Stimulated activated CD8-positive, alpha-beta memory T cell treated with anti-CD3 and anti-CD28 coated beads, Interleukin-12 subunit alpha, Interleukin-12 subunit beta, amount 100 ng/mL, for 24 hours (primary cell): ENCODE data around the gene MAFF.
"Not testable (repeated sequence)": the region's sequence is repeated elsewhere in the genome, so short reads cannot be mapped to it uniquely, and the experiment has no call there.

Experiments
- DNase-seq: peaks from one replicate; pipeline ENCODE4 v3.0.0-alpha.2; 2020; ENCODE audit errors: extremely low read depth

MAFF gene

DNA sequence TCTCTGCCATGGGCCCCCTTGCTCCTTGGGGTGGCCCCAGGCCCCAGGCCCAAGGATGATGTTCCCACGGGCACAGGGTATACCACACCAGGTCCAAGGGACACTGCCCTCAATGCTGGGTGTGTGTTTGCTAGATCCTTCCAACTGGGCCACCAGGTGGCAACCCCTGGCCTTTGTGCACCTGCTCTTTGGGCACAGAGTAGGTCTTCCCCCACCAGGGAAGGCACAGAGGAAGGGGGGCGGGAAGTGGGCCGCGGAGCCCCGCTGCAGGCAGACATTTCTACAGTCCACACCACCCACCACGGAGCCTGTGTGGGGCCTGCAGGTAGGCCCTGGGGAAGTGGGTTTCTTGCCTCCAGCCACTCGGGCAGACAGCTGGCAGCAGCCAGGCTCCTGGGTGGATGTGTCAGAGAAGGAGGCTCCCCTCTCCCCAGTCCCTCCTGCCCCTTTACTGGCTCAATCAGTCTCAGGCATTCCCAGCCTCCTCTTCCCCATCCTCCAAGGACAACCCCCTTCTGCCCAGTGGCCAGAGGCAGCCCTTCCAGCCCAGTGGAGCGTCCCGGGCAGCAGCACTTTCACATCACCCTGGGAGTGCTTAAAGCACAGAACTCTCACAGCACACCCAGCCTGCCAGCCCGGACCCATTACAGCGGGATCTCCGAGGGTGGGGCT, 21.6 kb downstream of the MAFF start:
- no peak for DNase-seq

DNA sequence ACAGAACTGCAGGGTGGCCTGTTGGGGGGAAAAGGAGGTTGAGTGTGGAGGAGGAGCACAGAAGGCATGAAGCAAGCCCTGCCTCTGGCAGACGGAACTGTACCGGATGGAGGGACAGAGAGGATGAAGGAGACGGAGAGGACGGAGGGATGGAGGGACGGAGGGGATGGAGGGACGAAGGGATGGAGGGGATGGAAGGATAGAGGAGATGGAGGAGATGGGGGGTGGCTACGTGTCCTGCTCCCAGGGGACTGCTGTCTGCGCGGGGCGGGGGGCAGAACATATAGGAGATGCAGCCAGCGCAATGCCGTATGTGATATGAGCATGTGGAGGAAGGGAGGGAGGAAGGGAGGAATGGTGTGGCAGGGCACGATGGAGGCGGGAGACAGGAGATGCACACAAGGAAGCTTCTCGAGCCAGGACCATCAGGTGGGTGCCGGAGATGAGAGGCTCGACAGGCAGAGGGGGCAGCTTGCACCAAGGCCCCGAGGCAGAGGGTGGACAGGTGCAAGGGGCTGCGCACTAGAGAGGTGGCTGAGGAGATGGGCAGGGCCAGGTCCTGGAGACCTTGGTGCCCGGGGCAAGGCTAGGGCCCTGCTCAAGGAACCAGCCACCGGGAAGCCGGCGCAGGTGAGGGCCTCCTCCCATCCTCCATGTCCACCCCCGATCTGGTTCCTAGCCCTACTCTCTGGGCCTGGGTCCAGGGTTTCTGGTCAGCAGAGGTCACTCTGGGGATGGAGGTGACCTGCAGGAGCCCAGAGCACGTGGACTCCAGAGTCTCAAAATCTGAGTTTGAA, 25.3 kb downstream of the MAFF start:
- no peak for DNase-seq

DNA sequence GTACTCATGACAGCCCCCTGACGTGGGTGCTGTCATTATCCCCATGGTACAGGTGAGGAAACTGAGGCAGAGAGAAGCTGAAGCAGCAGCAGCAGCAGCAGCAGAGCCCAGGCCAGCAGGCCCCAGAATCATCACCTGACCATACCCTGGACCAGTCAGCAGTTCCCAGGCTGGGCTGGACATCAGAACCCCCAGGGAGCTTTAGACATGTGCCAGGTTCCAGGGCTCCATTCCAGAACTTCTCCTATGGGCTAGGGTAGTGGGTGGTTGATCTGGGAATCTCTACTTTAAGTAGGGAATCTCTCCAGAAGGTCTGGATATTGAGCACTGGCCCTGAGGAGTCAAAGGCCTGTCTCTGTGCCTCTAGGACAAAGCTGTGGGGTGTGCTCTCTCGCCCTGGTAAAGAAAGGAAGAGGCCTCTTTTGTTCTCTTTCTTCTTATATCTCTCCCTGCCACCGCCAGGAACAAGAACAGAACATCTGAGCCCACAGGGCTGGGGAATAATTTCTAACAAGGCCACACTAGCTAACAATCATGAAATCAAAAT, 26.6 kb downstream of the MAFF start:
- DNase-seq: no peak

DNA sequence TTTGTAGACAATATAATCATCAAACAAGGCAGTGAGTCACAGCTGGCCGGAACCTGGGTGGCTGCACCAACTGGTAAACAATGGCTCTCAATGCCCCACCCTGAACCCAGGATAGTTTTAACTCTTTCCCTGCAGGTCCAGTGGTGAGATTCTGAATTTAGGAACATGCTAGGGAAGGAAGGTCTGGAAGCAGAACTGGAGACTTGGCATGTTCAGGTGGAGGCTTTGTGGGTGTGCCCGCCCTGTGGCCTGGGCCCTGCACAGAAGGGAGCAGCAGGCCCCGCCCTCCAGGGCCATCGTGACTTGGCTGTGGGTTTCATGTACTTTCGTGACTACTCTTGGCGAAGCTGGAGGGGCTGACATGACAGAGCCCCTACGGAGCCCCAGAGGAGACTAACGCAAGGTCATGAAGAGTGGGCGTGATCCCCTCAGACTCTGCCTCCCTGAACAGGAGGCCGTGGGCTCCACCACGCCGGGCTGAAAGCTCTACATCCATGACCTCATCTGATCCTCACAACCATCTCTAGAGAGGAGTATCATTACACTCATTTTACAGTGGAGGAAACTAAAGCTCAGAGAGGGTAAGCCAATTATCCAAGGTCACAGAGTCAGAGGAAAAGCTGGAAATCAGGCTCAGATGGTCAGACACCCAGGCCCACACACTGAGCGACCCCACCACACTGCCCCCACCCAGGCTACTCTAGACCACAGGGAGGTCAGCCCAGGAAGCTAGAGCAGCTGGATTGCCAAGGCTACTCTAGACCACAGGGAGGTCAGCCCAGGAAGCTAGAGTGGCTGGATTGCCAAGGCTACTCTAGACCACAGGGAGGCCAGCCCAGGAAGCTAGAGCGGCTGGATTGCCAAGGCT, 27.3 kb downstream of the MAFF start:
- DNase-seq: no peak

DNA sequence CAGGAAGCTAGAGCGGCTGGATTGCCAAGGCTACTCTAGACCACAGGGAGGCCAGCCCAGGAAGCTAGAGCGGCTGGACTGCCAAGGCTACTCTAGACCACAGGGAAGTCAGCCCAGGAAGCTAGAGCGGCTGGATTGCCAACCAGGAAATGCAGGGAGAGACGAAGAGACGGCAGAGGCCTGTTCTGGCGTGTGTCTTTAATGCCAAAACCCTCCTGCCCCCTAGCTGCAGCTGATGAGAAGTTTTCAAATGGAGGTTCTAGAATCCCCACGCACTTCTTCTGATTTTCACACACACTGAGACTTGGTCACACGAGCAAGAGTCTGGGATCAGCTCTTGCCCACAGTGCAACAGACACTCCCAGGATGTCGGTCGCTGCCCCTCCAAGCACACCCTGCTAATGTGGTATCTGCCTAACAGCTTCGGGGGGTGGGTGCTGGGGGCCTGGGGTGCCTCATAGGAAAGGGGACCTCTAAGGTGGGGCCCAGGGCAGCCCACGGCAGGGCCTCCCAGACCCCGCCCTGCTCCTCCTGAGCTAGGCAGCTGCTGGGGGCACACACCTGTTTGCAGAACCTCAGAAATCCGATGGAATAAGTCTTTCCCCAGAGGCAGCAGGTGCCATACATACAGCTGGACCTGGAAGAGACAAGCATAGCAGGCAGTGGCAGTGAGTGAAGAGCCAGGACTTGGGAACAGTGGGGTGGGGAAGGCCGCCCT, 28.5 kb downstream of the MAFF start:
- no peak for DNase-seq

DNA sequence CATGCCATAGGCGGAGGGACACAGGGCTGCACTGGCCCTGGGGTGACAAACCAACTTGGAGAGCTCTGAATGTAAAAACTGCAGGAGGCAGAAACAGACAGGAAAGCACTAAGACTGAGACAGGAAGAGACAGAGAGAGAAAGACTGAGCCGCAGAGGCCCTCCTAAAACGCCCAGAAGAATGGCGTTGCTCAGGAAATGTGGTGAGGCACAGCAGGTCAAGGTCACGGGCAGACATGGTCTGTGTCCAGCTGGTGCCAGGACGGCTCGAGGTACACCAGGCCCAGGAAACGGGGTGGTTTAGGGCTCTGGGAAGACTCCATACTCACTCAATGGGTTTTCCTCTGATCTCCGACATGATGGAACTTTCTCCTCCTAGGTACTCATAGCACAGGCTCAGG, 29.1 kb downstream of the MAFF start:
- no peak for DNase-seq

DNA sequence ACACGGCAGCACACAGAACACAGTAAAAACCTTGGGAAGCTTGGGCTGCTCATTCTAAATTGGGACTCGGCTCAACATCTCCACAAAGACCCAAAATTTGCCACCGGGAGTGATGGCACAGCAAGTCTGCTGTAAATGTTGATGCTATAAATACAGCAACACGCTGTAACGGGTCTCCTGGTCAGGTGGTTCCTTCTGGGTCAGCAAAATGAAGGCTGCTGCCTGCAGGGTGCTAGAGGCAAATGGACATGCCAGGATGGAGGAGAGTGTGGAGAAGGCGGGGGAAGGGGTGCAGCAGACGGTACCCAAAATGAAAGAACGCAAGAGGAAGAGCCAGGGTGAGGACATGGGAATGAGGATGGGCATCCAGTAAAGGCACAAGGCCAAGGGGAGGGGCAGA, 30.4 kb downstream of the MAFF start:
- DNase-seq: no peak

DNA sequence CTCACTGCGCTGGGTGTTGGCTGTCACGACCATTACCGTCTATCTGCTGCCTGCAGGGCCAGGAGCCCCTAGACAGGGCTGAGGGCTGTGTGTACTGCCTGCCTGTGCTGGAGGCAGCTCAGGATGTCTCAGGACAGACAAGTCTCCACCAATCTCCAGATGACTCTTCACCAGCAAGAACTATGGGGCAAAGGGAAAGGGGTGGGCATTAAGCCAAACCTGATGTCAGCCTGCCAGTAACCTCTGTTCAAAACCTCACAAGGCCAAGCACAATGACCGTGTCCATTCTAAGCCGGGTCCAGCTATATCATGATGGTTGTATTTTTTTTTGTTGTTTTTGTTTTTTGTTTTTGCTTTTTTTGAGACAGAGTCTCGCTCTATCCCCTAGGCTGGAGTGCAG, 31.6 kb downstream of the MAFF start:
- no peak for DNase-seq

DNA sequence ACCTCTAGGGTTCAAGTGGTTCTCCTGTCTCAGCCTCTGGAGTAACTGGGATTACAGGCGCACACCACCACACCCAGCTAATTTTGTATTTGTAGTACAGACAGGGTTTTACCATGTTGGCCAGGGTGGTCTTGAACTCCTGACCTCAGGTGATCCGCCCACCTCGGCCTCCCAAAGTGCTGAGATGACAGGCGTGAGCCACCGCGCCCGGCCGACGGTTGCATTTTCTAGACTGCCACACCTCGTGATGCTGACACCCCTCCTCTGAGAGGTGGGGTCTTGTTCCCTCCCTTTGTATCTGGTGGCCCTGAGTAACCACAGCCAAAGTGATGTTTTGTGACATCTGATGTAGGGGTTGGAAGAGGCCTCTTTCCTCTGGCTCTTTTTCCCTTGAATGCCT, 32.1 kb downstream of the MAFF start:
- not testable (repeated sequence) for DNase-seq

DNA sequence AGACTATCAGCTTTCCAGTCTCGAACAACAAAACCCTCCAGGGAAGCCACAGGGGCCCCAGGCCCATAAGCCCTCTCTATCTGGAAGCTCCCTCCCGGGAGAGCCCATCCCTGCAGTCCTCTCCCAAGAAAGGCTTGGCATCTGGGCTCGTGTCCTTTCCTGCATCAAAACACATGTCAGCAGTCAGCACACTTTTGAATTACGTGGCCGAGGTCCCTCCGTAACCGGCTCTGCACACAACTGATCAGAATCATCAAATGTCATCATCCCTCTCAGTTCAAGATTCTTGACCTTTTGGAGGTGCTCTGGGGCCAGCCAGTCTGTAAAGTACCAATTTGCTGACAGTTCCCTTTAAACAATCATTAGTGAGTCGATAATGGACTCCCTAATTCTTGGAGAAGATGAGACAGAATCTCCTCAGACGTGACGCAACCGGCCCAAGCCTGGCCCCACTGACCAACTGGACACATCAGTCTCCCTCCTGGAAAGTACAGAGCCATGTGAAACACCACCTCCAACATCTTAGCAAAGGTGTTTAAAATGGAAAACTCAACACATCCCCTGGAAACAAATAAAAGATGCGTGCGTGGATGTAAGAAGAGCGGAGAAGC, 33.6 kb downstream of the MAFF start:
- no peak for DNase-seq

DNA sequence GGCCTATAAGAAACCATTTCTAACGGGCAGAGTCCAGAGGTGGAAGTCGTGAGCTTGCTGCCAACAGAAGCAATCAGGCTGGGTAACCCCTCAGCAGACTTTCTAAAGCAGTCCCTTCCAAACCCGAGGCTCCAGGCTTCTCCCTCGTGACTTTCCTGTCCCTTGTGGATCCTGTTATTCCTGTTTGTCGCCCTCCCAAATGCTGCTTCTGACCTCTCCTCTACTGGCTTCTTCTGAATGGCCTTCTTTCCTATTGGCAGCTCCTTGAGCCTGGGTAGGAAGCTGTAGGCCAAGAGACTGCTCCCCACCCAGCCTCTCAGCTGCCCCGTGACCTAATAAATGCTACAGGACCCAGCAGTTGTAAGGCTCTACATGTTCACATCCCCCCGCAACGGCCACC, 35.0 kb downstream of the MAFF start:
- DNase-seq: no peak

DNA sequence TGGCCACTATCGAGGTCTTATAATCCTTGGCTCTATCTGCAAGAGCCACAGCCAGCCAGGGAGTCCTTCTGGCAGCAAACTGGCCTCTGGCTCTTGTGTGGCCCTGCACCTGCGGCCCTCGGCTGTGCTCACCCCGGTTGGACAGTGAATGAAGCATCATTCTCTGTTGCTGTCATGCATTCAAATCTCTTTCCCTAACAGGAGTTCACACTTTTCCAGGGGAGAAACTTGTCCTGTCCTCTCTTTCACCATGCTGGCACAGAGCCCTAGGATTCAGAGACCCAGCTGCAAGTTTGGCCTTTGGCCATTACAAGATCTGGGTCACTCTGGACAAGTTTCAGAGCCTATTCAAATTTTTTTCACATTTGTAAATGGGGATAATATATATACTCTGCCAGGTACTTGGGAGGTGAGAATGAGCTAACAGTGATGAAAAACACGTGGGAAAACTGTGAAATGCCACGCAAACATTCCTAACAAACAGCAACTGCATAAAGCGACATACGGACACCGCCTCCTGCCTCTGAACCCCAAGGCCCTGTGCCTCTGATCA, 36.8 kb downstream of the MAFF start:
- no peak for DNase-seq

DNA sequence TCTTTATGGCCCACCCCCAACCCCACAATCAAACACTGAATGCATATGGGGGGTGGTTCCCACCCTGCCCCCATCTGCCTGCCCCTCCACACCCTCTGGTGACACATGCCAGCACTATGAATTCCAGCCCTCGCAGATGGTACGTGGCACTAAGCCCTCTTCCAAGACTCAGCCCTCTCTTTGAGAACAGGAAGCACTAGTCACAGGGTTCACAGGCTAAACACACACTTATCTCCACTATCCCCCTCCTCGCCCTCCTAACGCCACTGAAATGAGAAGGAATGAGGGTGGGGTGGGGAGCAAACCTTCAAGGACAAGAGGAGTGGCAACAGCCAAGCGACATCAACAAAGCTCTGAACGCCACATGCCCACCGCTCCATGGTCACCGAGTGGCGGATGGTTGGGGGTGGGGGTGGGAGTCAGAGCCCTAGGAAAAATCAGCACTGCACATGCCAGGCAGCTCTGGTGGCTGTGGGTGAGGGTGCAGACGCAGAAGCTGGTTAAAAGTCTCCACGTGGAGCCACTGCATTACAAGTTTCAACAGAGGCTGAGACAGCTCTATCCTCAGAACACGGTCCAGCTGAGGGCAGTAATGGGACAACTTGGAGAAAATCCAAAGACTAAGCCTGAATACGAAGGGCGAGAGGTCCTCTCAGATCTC, 37.4 kb downstream of the MAFF start:
- DNase-seq: no peak

DNA sequence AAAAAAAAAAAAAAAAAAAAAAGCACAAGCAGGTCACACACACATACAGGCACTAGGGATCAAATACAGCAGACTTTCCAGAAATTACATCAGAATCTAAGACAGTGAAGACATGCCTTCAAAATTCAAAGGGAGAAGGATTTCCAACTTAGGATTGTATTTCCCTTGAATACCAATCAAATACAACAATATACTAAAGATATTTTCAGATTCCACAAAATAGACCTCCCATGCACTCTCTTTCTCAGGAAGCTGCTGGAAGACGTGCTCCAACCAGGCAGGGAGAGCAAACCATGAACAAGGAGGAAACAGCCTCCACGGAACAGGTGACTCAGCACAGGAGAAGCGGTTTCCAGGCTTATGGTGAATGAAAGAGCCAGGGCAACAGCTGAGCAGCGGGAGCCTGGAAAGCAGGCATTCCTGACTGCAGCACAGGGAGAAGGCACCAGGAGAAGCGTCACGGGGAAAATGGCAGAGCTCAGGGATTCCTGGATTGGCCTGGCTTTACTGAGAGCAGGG, 39.0 kb downstream of the MAFF start:
- no peak for DNase-seq

DNA sequence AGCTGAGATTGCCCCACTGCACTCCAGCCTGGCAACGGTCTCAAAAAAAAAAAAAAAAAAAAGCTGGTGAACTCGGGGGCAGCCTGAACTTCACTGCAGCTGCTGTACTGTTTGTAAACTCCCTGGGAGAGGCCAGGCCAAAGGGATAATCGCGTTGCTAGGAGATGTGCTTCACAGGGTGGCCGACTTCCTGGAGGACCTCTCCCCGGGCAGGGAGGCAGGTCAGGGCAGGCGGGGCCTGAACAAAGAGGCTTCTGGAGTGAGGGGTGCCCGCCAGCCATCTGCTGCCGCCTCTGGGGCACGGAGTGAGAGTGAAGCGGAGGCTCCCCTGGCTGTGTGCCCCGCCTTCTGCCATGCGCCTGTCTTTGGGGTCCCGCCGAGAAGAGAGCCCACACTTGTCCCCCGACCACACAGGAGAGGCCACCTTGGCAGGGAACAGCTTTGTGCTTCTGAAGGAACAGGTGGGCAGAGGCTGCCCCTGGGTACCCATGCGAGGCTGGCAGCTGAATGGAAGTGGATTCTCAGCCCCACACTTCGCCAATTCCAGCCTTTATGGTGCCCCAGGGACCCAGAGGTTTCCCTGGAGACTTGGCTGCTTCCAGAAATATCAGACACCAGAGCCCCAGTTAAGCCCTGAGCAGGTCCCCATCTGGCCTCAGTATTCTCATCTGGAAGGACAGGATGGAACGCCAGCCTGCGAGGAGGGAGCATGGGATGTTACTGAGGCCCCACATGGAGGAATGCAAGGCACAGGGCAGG, 41.4 kb downstream of the MAFF start:
- no peak for DNase-seq

DNA sequence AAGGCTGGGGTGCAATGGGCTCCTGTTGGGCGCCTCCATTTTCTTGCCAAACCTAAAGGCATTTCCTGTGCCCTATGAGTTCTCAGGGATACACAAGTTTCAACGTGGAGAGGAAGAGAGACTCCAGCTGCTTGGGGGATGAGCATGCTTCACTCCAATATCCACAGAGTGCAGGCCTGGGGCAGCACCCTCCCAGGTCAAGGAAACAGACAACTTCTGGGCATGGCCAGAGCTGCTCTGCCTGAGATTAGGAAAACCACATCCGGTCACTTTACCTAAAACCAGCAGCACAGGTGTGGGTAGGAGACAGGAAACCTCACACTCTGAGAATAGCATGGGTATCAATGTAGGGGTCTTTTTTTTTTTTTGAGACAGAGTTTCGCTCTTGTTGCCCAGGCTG, 42.3 kb downstream of the MAFF start:
- no peak for DNase-seq

DNA sequence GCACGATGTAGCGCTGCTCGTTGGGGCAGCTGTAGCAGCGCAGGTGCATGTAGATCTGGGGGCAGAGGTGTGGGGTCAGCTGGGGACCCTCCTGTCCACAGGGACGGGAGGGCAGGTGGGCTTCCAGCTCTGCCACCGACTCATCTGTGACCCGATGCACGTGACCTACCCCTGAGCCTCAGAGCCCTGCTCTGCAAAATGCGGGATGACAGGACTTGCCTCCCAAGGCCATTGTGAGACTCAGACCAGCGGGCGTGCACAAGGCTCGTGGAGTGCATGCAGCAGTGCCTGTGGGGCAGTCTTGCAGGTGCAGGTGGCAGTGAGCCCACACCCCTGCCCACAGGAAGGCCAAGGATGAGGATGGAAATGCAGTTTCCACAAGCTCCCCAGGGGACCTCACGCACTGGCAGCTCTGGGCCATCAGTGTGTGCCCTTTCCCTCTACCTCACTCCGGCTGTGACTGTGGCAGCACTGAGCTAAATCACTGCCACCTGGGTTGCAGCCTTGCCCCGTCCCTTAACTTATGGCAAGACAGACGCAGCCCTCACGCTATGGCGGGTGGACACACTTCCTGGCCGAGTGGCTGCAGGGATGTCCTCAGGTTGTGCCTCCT, 44.4 kb downstream of the MAFF start:
- no peak for DNase-seq

DNA sequence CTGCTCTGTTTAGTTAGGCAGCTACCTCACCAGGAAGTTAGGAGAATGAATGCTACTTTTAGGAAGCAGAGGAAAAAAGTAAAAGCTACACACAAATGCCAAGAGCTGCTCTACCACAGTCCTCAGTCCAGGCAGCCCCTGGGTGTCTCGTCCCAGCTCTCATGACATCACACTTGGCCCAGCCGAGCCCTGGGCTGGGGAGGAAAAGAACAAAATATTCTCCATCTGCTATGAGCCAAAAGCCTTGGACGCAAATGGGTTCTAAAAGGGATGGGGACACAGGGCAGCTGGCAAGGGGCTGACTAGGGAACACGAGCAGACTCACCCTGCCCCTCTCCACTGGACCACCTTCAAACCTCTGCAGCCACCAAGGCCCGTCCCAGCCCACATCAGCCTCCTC, 44.9 kb downstream of the MAFF start:
- no peak for DNase-seq

DNA sequence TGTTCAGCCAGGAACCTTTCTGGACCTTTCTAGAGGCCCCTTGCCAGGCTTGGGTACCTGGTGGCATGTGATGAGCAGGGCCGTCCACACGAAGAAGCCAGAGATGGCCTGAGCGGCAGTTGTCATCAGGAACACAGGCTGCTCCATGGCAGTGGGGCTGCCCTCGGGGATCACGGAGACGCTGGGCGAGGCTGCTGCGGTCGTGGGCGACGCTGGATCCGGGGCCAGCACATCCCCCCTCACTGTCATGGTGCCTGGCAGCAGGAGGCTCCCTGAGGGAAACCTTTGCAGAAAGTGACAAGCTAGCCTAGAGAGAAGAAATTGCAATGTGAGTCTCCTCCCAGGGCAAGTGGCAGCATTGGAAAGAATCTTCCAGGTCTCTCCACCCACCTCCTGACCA, 45.9 kb downstream of the MAFF start:
- no peak for DNase-seq
